Measurements from ENCODE around the gene MAEA.

Gene MAEA

GRCh38 chr4:1250527-1250812, 39.2 kb upstream of the MAEA start:
- DNase-seq, result no peak

GRCh38 chr4:1250921-1251772, 38.5 kb upstream of the MAEA start:
- no peak for DNase-seq

GRCh38 chr4:1251773-1252066, 38.0 kb upstream of the MAEA start:
- no peak for DNase-seq

- DNase-seq, result no peak
These were observed 36.7 kb upstream of the MAEA start for GRCh38 chr4:1252928-1253492.

GRCh38 chr4:1253831-1254230, 35.9 kb upstream of the MAEA start:
- no peak for DNase-seq

GRCh38 chr4:1255151-1255550, 34.5 kb upstream of the MAEA start:
- no peak for DNase-seq

- DNase-seq, result no peak
These were observed 34.0 kb upstream of the MAEA start for GRCh38 chr4:1255699-1256098.

- DNase-seq, result no peak
These were observed 31.2 kb upstream of the MAEA start for GRCh38 chr4:1258457-1258856.

- DNase-seq, result no peak
These were observed 29.7 kb upstream of the MAEA start for GRCh38 chr4:1259966-1260365.

GRCh38 chr4:1260418-1261106, 29.1 kb upstream of the MAEA start:
- DNase-seq, result no peak

GRCh38 chr4:1261107-1261928, 28.4 kb upstream of the MAEA start:
- no peak for DNase-seq

GRCh38 chr4:1264942-1265341, 24.7 kb upstream of the MAEA start:
- no peak for DNase-seq

GRCh38 chr4:1265351-1265750, 24.3 kb upstream of the MAEA start:
- DNase-seq, result no peak

- no peak for DNase-seq
These were observed 22.6 kb upstream of the MAEA start for GRCh38 chr4:1266881-1267763.

- DNase-seq, result no peak
These were observed 20.5 kb upstream of the MAEA start for GRCh38 chr4:1269209-1269608.

- peak; percentile 66 for DNase-seq
These were observed 18.0 kb upstream of the MAEA start for GRCh38 chr4:1271686-1272085.

GRCh38 chr4:1274871-1275270, 14.8 kb upstream of the MAEA start:
- no peak for DNase-seq

- DNase-seq, result no peak
These were observed 12.7 kb upstream of the MAEA start for GRCh38 chr4:1276984-1277383.

GRCh38 chr4:1277667-1278665, 11.7 kb upstream of the MAEA start:
- no peak for DNase-seq

GRCh38 chr4:1279253-1279652, 10.4 kb upstream of the MAEA start:
- DNase-seq, result no peak

- no peak for DNase-seq
These were observed 6.0 kb upstream of the MAEA start for GRCh38 chr4:1283711-1284110.

Measured in NCI-H82 (cell line).